Fibroblast of skin of left biceps (primary cell): ENCODE data around the gene TUBA1A.
A peak's percentile ranks its signal among the peaks of the same experiment; 100 is the strongest.
"Not testable (repeated sequence)": the region's sequence is repeated elsewhere in the genome, so short reads cannot be mapped to it uniquely, and the experiment has no call there.

Experiments used
- DNase-seq, 2 experiments: peaks; one replicate each; pipeline ENCODE4 v3.0.0-alpha.2; 2013; ENCODE audit warnings: low read depth in 2 of 2

Gene TUBA1A

GRCh38 chr12:49188916-49189367 lies at the start of gene TUBA1A:
Gene TUBA1A (minus strand): TSS chr12:49189080. CDS start chr12:49188979, 101 bp downstream.
- DNase-seq = peak; percentile 99

GRCh38 chr12:49236423-49236822 lies 47.5 kb upstream of the TUBA1A start:
- DNase-seq = no peak

- no peak for DNase-seq
Observed at GRCh38 chr12:49233842-49234526, 45.1 kb upstream of the TUBA1A start.

- no peak for DNase-seq
Observed at GRCh38 chr12:49232940-49233841, 44.3 kb upstream of the TUBA1A start.

GRCh38 chr12:49231878-49232655 lies 43.2 kb upstream of the TUBA1A start:
- no peak for DNase-seq

- no peak for DNase-seq
Observed at GRCh38 chr12:49230805-49231194, 41.9 kb upstream of the TUBA1A start.

GRCh38 chr12:49230176-49230804 lies 41.4 kb upstream of the TUBA1A start:
- DNase-seq = no peak

GRCh38 chr12:49228653-49229052 lies 39.8 kb upstream of the TUBA1A start:
- DNase-seq = no peak

- no peak for DNase-seq
Observed at GRCh38 chr12:49227713-49228112, 38.8 kb upstream of the TUBA1A start.

GRCh38 chr12:49225576-49226166 lies 36.8 kb upstream of the TUBA1A start:
- no peak for DNase-seq

GRCh38 chr12:49223590-49224369 lies 34.9 kb upstream of the TUBA1A start:
- no peak for DNase-seq

- no peak for DNase-seq
Observed at GRCh38 chr12:49223122-49223521, 34.2 kb upstream of the TUBA1A start.

- DNase-seq = no peak
Observed at GRCh38 chr12:49220972-49221371, 32.1 kb upstream of the TUBA1A start.

- no peak for DNase-seq
Observed at GRCh38 chr12:49219417-49220026, 30.6 kb upstream of the TUBA1A start.

- DNase-seq = no peak
Observed at GRCh38 chr12:49212572-49212971, 23.7 kb upstream of the TUBA1A start.

GRCh38 chr12:49210703-49211102 lies 21.8 kb upstream of the TUBA1A start:
- not testable (repeated sequence) for DNase-seq

GRCh38 chr12:49208676-49209075 lies 19.8 kb upstream of the TUBA1A start:
- DNase-seq = no peak

GRCh38 chr12:49208146-49208545 lies 19.3 kb upstream of the TUBA1A start:
- DNase-seq = no peak

GRCh38 chr12:49206389-49206788 lies 17.5 kb upstream of the TUBA1A start:
- no peak for DNase-seq
